ENCODE data around the gene SUCLG2. TPM values are rescaled to one million over a fixed set of nuclear protein-coding genes. Genes with fewer than 3 reads are reported as not detected.
A peak's percentile ranks its signal among the peaks of the same experiment; 100 is the strongest.

SUCLG2 gene
- total and polyA plus RNA-seq, 2 donors (not counting 1 experiment from before 2014, with no cell fraction given), result 56.8 to 87.4 TPM

DNA sequence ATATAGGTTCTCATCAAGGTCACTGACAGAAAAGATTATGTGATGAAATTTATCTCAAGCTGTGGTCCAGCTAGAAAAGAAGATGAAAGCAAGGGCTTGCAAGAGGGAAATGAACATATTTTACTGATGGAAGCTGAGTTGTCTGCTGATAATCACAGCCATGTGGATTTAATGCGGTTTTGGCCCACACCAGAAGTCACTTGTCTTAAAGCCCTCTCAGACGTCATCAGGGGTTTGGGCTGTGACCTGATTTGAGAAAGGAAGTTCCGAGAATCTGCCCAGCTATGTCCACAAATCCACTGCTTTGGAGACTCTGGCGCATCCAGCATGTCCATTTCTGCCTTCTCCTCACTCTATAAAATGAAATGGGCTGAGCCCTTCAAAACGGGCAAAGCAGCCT, 278.4 kb downstream of the SUCLG2 start:
- Histone ChIP-seq H3K4me3 (replicated peaks in 1 of 4; ENCODE audit: control extremely low read depth in 1 of 4, insufficient read depth in 1 of 4, low read depth in 3 of 4, low read length in 4 of 4) (no peak overlapping the region), H3K9me3 (ENCODE audit: control insufficient read depth, insufficient read depth, low read depth, low read length) (no peaks in the 10 kb centered on the region)

DNA sequence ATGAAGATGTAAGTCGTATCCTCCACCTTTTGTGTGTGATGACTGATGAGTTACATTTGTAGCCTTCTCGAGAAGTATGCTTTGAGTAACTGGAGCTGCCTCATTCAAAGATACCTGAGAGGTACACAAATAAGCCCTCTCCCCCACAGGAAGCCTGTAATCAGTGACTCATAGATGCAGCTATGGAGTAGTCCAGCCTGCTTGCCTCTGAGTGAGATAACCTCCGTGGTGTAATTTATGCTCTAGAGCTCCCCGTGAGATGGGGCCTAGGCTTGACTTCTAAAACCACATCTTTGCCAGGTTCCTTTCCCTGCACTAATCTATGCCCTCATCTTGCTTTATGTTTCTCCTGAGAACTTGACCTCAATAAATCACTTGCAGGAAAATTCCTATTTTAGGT, 291.7 kb downstream of the SUCLG2 start:
- Histone ChIP-seq H4K20me1 (ENCODE audit: control insufficient read depth, extremely low read depth, insufficient read depth, low read length) (no peaks in the 10 kb centered on the region), H3K9me3 (ENCODE audit: control insufficient read depth, insufficient read depth, low read depth, low read length) (no peaks in the 10 kb centered on the region)
- TF ChIP-seq, protein P1, sequence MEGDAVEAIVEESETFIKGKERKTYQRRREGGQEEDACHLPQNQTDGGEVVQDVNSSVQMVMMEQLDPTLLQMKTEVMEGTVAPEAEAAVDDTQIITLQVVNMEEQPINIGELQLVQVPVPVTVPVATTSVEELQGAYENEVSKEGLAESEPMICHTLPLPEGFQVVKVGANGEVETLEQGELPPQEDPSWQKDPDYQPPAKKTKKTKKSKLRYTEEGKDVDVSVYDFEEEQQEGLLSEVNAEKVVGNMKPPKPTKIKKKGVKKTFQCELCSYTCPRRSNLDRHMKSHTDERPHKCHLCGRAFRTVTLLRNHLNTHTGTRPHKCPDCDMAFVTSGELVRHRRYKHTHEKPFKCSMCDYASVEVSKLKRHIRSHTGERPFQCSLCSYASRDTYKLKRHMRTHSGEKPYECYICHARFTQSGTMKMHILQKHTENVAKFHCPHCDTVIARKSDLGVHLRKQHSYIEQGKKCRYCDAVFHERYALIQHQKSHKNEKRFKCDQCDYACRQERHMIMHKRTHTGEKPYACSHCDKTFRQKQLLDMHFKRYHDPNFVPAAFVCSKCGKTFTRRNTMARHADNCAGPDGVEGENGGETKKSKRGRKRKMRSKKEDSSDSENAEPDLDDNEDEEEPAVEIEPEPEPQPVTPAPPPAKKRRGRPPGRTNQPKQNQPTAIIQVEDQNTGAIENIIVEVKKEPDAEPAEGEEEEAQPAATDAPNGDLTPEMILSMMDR (conservative IDR thresholded peaks at IDR 0.05 in 1 of 2, IDR thresholded peaks at IDR 0.05 in 1 of 2; ENCODE audit: low read depth in 1 of 2, low read length in 2 of 2), result no peak
- TF ChIP-seq EZH2 (IDR thresholded peaks at IDR 0.05; ENCODE audit: low read length, missing control alignments), result no peak

More for the DNA sequence above, 278.4 kb downstream of the SUCLG2 start:
- no peak for TF ChIP-seq EZH2 (IDR thresholded peaks at IDR 0.05; ENCODE audit: low read length, missing control alignments)
- TF ChIP-seq, protein P1 (conservative IDR thresholded peaks at IDR 0.05 in 1 of 2, IDR thresholded peaks at IDR 0.05 in 1 of 2; ENCODE audit: low read depth in 1 of 2, low read length in 2 of 2), result no peak
- H3K27ac ChIP-seq (ENCODE audit: insufficient read depth, low read length), result no peak overlapping the region
- no peak for DNase-seq (ENCODE audit: low read depth in 2 of 2)
- no peaks in the 10 kb centered on the region for H3K79me2 ChIP-seq (ENCODE audit: control insufficient read depth, insufficient read depth, low read length)
- no peak overlapping the region for H3K9ac ChIP-seq (ENCODE audit: insufficient read depth, low read length)
- no peaks in the 10 kb centered on the region for H3K4me1 ChIP-seq (ENCODE audit: control insufficient read depth, extremely low read depth, insufficient read depth, low read length)
- no peak overlapping the region for H2AFZ ChIP-seq (ENCODE audit: low read length)
- no peaks in the 10 kb centered on the region for H3K36me3 ChIP-seq (ENCODE audit: control insufficient read depth, insufficient read depth, low read length)
- no peak overlapping the region for H3K4me2 ChIP-seq (ENCODE audit: extremely low read depth, insufficient read depth, low read length)
- no peaks in the 10 kb centered on the region for H4K20me1 ChIP-seq (ENCODE audit: control insufficient read depth, extremely low read depth, insufficient read depth, low read length)
- H3K27me3 ChIP-seq (ENCODE audit: control insufficient read depth, insufficient read depth, low read length), result no peaks in the 10 kb centered on the region

DNA sequence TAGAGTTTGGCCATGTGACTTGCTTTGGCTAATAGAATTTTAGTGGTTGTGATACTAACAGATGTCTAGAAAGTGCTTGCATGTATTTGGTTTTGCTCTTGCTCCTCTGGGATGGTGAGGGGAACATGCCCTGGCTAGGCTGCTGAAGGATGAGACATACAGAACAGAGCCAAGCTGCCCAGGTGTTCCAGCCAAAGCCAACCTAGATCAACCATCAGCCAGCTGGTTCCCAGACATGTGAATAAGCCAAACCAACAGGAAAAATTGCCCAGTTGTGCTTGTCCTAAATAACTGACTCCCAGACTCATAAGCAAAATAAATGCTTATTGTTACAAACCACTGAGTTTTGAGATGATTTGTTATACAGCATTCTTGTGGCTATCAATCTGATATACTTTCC, 292.6 kb downstream of the SUCLG2 start:
- Histone ChIP-seq H3K79me2 (ENCODE audit: control insufficient read depth, insufficient read depth, low read length) (no peaks in the 10 kb centered on the region), H3K4me1 (ENCODE audit: control insufficient read depth, extremely low read depth, insufficient read depth, low read length) (no peaks in the 10 kb centered on the region), H3K4me2 (ENCODE audit: extremely low read depth, insufficient read depth, low read length) (no peak overlapping the region), H3K27ac (ENCODE audit: insufficient read depth, low read length) (no peak overlapping the region), H3K9me3 (ENCODE audit: control insufficient read depth, insufficient read depth, low read depth, low read length) (no peaks in the 10 kb centered on the region), H3K9ac (ENCODE audit: insufficient read depth, low read length) (no peak overlapping the region), H3K4me3 (replicated peaks in 1 of 4; ENCODE audit: control extremely low read depth in 1 of 4, insufficient read depth in 1 of 4, low read depth in 3 of 4, low read length in 4 of 4) (no peak overlapping the region), H2AFZ (ENCODE audit: low read length) (no peak overlapping the region), H3K36me3 (ENCODE audit: control insufficient read depth, insufficient read depth, low read length) (no peaks in the 10 kb centered on the region), H3K27me3 (ENCODE audit: control insufficient read depth, insufficient read depth, low read length) (no peaks in the 10 kb centered on the region), H4K20me1 (ENCODE audit: control insufficient read depth, extremely low read depth, insufficient read depth, low read length) (no peaks in the 10 kb centered on the region)
- peak in 1 of 2 donors; percentile 5 for DNase-seq (ENCODE audit: low read depth in 2 of 2)
- TF ChIP-seq, protein P1 (conservative IDR thresholded peaks at IDR 0.05 in 1 of 2, IDR thresholded peaks at IDR 0.05 in 1 of 2; ENCODE audit: low read depth in 1 of 2, low read length in 2 of 2), result no peak

More for the DNA sequence above, 291.7 kb downstream of the SUCLG2 start:
- no peaks in the 10 kb centered on the region for H3K4me1 ChIP-seq (ENCODE audit: control insufficient read depth, extremely low read depth, insufficient read depth, low read length)
- H3K4me2 ChIP-seq (ENCODE audit: extremely low read depth, insufficient read depth, low read length), result no peak overlapping the region
- H3K4me3 ChIP-seq (replicated peaks in 1 of 4; ENCODE audit: control extremely low read depth in 1 of 4, insufficient read depth in 1 of 4, low read depth in 3 of 4, low read length in 4 of 4), result no peak overlapping the region
- H3K9ac ChIP-seq (ENCODE audit: insufficient read depth, low read length), result no peak overlapping the region
- peak in 1 of 2 donors; percentile 37 for DNase-seq (ENCODE audit: low read depth in 2 of 2)
- no peaks in the 10 kb centered on the region for H3K36me3 ChIP-seq (ENCODE audit: control insufficient read depth, insufficient read depth, low read length)
- H3K27ac ChIP-seq (ENCODE audit: insufficient read depth, low read length), result no peak overlapping the region
- no peaks in the 10 kb centered on the region for H3K27me3 ChIP-seq (ENCODE audit: control insufficient read depth, insufficient read depth, low read length)
- H3K79me2 ChIP-seq (ENCODE audit: control insufficient read depth, insufficient read depth, low read length), result no peaks in the 10 kb centered on the region
- no peak overlapping the region for H2AFZ ChIP-seq (ENCODE audit: low read length)
